Fibroblast of the conjunctiva (primary cell): ENCODE data around the gene LAIR2.
"Not testable (repeated sequence)": the region's sequence is repeated elsewhere in the genome, so short reads cannot be mapped to it uniquely, and the experiment has no call there.

Source experiments
- DNase-seq: peaks from one replicate; pipeline ENCODE4 v3.0.0-alpha.2; 2010; ENCODE audit warnings: low read depth

The LAIR2 gene

DNA sequence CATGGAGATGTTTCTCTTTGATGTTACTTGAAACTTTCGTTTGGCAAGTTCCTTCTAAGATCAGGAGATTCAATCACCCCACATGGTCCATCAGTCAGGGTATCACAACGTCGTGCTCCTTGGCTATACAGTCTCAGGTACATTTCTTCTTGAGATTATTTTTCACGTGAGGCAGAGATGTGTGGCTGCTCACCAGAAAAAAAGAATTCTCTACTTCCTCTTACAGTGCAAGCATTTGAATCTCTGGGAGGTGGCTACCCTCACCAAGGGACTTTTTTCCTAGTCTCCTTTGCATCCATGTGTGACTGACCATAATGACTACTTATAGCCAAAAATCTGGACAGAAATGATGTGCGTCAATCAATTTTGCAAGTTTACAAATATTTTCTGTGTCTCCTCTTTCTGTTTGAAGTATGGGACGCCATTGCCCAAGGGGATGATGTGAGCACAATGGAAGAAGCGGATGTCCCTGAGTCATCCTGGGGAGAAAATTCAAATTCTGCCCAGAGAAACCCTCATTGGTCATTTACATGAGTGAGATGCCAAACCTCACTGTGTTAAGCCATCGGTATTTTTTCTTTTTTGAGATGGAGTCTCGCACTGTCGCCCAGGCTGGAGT is 8.6 kb upstream of the LAIR2 start:
- DNase-seq: no peak

DNA sequence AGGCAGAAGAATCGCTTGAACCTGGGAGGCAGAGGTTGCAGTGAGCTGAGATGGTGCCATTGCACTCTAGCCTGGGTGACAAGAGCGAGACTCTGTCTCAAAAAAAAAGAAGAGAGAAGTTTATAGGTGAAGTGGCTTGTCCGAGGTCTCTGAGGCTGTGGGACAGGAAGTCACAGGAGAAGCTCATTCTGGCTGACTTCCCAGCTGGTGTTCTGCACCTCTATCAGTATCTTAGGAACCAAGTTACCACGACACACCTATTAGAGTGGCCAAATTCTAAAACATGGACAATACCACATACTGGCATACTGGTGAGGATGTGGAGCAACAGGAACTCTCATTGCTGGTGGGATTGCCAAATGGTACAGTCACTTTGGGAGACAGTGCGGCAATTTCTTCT is 7.3 kb upstream of the LAIR2 start:
- not testable (repeated sequence) for DNase-seq

DNA sequence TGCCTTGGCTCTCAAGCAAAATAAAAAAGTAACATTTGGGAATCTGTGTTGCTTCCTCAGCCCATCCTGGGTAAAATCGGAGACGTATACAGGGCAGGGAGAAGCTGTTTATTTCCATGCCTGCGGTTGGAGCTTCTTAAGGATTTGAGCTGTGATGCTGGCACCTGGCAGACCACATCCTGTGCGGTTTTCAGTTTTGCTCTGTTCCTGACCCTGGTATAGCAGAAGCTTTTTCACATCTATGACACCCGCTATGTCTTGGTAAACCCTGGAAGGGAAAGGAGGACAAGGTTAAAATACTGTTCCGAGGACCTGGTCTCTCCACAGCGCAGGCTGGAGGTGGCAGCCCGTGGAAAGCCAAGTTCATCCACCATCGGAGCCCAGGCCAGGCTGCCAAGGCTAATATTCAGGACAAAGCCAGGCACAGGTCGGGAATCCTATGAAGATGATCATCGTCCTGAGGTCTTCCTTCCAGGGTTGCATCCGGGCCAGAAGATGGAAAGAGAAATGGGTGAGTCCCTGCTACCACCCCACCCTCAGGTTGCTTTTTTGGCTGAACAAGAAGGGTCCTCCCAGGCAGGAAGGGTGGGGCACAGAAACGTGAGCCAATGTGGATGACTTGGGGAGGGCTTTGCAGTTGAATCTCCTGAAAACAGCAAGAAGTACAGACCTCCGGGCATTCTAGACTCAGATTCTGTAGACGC is 4.7 kb upstream of the LAIR2 start:
- not testable (repeated sequence) for DNase-seq

DNA sequence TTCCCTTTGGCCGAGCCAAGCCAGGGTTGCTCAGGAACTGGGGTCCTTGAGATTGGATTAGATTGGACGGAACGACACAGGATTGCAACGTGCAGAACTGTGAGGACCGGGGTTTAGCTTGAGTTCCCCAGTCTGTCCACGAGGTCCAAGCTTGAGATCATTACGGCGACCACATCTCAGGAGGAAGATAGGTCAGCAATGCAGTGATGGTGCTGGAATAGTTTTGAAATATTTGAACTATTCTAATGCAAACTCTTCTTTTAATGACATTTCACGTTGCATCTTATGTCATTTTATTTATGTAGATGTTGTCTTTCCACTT is 4.2 kb upstream of the LAIR2 start:
- not testable (repeated sequence) for DNase-seq

DNA sequence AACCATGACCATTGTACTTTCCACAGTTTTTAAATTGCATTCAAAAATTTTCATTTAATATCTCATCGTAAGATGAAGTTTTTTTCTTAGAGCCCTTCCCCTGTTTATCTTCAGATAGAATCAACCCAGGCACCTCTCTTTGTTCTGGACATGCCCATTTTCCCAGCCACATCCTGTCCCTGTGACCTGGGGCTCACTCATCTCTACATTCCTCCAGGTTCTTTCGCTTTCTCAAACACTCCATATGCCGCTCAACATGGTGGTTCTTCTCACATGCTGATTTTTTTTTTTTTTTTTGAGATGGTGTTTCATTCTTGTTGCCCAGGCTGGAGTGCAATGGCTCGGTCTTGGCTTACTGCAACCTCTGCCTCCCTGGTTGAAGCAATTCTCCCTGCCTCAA is 2.9 kb downstream of the LAIR2 start:
- not testable (repeated sequence) for DNase-seq

DNA sequence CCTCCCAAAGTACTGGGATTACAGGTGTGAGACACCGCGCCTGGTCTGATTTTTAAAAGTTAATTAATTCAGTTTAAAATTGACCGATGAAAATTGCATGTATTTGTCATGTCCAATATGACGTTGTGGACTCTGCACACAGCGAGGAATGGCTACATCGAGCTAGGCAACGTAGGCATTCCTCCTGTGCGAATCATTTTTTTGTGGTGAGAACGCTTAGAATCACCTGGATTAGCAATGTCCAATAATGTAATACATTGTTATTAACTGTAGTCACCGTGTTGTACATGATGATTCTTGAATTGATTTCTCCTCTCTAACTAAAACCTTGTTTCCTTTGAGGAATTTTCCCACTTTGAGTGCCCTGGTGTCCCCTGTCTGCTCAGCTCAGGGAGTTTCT is 3.4 kb downstream of the LAIR2 start:
- DNase-seq: no peak

DNA sequence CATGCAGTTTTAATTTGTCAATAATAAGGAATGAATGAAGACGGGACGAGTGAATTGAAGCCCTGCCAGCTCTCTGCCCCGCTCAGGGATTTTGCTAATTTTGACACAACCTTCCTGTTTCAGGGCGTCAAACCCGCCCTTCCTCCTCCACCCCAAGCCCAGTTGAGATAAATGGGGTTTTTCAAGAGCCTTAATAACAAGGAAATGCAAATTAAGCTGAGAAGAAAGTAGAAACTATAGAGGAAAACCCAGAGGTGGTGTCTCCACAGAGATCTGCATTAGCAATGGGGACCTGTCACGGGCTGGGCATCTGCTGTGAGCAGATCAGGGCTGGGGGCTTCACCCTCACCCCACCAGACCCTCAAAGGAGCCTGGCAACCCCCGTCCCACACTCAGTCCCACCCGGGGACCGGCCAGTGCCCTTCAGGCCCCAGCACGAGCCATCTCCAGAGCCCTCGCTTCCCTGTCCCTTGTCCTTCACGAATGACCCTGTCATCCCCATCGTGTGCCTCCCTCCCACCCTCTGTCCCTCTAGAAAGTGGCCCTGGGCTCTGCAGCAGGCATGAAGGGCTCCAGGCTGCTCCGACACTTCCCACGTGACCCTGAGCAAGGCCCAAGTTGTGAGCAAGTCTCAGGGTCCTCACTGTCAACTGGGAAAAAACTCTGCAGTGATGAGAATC is 4.5 kb downstream of the LAIR2 start:
- DNase-seq: not testable (repeated sequence)

DNA sequence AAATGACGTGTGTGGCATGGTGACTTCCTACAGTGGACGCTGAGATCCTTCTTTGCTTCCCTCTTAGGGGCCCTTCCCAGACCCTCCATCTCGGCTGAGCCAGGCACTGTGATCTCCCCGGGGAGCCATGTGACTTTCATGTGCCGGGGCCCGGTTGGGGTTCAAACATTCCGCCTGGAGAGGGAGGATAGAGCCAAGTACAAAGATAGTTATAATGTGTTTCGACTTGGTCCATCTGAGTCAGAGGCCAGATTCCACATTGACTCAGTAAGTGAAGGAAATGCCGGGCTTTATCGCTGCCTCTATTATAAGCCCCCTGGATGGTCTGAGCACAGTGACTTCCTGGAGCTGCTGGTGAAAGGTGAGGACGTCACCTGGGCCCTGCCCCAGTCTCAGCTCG is 5.2 kb downstream of the LAIR2 start:
- no peak for DNase-seq

DNA sequence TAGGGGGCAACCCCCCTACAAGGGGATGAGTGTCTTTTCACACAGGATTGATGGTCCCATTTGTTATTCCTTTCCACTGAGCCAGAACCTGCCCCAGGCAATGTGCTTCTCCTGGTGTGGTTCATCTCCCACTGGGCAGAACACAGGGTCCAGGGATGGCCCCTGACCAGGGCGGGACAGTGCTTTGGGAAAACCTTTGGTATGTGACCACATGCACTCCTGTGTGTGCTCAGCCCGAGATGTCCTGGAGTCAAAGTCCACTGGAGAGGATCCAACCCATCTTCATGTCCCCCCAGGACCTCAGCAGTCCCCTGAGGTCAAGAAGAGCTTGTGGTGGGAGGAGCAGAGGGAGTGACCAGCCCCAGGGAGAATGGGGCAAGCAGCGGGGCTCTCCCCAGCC is 5.9 kb downstream of the LAIR2 start:
- not testable (repeated sequence) for DNase-seq

DNA sequence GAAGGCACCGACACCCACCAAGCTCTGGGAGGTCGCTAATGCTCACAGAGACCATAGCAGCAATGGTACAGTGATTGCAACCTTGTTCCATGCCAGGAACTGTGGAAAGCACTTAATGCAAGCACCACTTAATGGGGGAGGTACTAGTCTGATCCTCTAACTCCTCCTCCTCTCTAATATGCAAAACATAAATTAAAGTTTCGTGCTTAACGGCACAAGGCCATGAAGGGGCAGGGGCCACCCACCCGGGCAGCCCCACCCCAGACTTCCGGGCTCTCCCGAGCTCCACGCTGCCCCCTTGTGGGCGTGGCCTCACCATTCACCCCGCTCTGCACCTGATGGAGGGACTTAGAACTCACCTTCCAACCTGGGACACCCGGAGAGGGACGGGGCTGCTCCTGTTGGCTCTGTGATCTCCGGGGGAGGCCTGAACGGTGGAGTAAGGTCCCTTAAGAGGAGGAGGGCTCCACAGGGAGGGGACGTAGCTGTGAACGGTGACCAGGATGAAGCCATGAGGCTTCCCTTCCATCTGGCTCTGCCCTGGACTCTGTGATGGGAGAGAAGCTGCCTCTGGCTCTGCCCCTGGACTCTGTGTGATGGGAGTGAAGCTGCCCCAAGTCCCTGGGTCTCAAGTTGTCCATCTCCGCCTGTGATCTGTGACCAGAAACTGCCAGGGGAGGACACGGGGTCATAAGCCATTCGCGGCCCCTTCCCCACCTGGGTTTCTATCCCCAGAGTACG is 6.7 kb downstream of the LAIR2 start:
- DNase-seq: not testable (repeated sequence)

DNA sequence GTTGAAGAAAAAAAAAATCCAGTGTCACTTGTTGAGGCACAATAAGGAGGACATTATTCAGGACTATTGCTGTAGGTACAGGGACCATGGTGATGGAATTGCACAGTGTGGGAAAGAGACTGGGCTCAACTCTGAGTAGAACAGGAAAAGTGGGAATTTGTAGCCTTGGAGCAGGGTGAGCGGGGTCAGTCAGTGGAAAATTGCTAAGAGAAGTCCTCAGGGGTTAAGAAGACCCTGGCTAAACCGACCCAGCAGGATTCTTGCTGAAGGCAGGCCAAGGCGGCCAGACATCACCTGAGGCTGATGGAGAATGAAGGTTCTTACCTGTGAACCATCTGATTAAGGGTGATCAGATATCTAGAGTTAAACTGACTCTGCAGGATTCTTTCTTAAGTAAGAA is 12.5 kb downstream of the LAIR2 start:
- no peak for DNase-seq

DNA sequence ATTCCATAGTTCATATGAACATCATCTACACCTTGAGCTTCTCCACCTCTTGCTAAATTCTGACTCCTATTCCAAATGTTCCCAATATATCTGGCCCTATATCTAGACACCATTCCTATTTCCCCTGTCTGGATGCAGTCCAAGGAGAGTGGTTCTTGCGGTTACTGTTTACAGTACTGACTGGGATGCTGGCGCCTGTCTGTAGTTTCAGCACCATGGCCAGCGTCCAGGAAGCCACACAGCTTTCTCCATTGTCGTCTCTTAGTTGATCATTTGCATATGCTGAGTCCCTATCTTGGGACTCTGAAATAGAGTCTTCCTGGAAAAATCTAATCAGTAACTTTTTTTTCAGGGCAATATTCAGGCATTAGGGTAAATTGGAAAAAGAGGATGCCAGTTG is 14.9 kb downstream of the LAIR2 start:
- DNase-seq: no peak

DNA sequence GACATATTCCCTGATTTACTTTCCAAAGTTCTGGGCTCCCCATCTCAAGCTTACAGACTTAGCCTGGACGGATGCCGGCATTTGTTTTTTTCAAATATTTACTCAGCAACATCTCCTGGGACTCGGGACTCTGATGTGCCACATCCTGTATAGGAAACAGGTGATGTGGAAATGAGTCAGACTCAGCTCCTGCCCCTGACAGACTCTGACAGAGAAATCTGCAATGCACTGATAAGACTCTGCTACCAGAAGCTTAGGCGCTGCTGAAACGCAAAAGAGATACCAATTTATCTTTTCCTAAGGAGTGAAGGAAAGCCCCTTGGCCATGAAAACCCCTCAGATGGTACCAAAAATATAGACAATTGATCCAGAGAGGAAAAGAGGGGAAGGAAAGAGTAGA is 16.2 kb downstream of the LAIR2 start:
- no peak for DNase-seq

DNA sequence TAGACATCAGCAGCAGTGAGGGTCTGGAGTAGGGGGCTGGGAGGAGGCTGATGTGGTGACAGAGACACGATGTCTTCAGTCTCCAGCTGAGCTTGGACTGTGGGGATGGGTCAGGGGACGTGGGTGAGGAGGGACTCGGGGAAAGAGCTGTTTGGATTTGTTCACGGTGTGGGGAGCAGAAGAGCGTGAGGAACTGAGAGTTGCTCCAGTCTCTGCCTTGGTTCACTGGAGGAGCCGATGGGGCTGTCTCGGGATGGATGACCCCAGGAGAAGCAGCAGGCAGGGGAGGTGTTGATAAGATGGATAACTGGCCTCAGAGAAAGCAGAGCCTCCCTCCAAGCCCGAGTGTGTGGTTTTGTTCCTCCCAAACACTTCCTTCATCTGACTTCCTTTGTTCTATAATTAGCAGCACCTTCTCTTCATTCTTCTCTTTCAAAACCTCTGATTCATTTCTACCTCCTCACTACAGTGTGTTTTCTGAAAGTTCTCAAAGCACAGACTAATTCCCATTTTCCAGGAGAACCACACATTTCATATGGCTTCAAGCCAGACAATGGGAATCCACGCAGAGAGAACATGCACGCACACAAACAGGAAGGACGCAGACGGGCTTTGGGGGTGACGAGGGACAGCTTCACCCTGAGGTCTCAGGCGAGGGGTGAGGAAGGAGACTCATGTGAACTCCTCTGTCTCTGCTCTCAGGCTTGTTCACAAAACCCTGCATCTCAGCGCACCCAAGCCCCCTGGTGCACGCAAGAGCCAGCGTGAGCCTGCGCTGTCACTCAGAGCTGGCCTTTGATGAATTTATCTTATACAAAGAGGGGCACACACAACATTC is 18.6 kb downstream of the LAIR2 start:
- DNase-seq: no peak

DNA sequence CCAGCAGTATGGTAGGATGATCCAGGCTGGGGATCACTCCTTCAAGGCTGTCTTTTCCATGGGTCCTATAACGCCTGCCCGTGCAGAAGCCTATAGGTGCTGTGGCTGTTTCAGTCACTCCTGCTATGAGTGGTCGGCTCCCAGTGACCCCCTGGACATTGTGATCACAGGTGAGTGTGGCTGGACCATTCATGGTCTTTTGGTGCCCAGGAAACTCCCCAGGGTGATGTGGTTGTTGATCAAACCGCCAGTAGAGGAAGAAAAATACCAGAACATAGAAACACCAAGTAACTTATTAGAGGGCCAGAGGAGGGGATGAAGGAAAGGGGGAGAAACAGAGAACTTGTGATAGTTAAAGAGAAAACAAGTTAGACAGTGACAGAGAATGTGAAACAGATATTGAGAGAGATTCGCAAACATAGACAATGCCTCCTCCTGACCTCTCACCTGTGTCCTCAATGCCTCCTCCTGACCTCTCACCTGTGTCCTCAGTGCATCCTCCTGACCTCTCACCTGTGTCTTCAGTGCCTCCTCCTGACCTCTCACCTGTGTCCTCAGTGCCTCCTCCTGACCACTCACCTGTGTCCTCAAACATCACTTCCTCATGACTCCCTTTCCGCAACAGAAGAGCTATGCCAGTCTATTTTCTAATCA is 19.4 kb downstream of the LAIR2 start:
- DNase-seq: no peak

DNA sequence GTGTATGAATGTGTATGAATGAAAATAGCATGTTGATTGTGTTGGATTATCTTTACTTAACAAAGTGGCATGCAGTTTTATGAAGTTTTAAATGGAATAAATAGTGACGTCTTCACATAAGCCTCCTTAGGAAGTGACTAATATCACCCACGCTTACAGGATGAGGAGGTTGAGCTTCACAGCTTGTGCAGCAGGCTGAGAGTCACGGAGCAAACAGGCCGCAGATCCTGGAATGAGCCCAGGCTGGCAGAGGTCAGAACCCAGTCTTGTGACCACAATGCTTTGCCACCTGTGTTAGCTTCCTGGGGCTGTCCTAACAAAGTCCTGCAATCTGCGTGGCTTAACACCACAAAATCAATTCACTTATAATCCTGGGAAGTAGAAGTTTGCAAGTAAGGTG is 20.8 kb downstream of the LAIR2 start:
- DNase-seq: no peak

DNA sequence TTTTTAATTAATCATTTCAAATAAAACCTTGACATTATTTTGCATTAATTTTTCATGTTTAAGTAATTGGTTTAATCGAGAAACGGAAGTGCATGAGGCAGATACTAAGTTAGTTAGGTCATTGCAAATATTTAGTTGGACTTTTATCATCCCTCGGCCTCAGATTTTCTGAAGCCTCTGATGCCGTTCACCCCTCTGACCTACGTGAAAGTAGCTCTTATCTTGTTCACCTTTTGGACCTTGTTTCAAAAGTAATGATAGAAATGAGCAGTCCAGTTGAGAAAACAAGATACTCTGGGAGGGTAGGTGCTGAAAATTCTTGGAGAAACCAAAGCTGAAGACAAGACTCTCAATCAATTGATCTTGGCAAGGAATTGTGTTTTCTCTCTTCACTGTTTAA is 23.0 kb downstream of the LAIR2 start:
- no peak for DNase-seq

DNA sequence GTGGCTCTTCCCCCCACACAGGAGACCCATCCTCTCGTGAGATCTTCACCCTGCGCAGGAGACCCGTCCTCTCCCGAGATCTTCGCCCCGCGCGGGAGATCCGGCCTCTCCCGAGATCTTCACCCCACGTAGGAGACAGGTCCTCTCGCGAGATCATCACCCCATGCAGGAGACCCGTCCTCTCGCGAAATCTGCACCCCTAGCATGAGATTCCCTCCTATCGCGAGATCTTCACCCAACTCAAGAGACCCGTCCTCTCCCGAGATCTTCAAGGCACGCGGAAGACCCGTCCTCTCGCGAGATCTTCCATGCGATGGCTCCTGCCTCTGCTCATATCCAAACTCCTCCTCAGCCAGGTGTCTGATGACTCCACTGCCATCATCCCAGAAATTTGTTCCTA is 24.3 kb downstream of the LAIR2 start:
- DNase-seq: no peak

DNA sequence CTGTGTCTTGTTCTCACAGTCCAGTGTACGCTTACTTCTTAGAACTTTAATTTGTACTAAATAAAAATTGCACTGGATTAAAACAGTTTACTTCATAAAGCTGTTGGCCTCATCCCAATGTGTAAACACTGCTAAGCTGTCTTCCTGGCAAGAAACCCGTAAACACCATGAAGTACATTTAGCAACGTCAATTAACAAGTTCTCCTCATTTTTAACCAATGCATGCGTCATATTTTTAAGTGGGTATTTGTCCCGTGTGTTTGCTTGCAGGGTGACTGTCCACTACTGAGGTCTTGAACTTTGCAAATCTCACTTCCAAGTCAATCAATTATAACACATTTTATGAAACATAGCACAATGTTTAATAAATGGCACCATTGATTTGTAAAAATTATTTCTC is 28.2 kb downstream of the LAIR2 start:
- no peak for DNase-seq

DNA sequence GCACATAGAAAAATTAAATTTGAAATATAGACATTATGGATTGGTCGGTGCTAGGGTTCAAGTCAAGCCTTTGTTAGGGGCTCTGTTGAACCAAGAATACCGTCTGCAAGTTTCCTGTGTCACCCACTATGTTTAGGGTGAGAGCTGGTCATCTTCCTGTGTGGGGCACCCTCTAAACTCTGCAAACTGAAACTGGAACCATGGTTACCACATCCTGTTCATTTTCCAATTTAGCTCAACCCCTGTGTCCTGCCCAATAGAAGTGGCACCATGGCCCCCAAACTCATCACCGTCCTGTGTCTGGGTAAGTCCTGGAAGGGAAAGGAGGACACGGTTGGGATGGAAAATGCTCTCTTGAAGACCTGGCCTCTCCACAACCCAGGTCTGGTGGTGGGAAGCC is 29.9 kb downstream of the LAIR2 start:
- DNase-seq: no peak

DNA sequence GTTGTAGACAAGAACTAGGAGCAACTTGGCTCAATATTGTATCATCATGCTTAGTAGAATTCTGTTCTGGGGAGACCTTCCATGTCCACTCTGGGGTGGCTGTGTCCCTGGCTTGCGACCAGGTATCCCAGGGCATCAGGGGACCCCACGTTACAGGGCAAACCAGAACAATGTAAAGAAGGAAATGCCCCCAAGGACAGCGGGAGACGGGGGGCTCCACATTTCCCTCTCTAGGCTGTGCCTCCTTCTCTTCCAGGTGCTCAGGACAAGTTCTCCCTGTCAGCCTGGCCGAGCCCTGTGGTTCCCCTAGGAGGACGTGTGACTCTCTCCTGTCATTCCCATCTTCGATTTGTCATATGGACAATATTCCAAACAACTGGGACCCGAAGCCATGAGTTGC is 30.8 kb downstream of the LAIR2 start:
- DNase-seq: no peak

DNA sequence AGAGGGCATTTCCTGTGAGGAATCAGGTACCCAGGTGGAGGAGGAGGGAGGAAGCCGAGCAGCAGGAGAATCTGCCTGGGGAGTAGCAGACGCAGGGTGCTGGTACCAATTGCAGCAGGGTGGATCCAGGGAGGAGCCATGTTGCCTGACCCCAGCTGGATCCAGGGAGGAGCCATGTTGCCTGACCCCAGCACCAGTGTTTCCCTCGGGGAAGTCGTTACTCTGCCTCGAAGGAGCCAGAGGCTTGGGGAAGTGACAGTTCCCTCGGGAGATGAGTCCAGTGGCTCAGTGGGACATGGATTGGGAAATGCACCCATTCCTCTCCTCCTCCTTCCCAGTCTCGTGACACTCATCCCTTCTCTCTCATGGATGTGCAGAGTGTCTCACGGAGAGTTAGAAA is 31.5 kb downstream of the LAIR2 start:
- DNase-seq: no peak
